ENCODE data around the gene SLC22A4. TPM values are rescaled to one million over a fixed set of nuclear protein-coding genes. Genes with fewer than 3 reads are reported as not detected.

Gene SLC22A4
- total RNA-seq, 1 donor from 2014 or later = 1.8 TPM

DNA sequence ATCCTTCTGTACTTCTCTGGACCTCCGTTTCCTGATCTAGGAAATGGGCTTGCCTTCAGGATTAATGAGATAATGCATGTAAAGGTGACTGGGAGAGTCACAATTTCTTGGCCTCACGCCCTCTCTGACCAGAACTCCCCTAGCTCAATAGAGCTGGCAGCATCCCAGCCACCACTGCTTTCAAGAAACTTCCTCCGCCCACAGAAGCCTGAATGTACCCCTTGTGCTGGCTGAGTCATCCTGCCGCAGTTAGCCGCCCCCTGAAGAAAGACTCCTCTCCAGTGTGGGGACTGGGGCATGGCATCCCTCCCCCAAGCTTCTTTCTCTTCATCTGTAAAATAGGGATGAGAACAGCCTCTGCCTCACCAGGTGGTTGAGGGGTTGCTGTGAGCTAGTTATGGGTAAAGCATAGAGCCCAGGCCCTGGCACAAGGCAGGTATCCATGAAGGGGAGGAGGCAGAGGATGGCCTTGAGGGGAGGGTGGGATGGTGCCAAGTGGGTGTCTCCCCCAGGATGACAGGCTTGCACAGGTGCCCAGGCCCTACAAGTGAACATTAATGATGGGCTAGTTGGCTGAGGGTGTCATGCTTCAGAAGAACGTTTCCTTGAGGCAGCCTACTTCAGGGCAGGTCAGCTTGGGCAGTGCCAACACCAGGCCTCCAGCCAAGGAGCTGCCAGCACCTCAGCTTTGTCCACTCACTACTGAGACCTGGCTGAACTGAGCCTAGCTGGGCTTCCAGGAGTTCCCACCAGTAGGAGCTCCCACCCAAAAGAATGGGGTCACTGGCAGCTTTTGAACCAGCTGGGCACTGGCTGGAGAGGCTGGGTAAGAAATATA is 33.3 kb upstream of the SLC22A4 start:
- TF ChIP-seq CTCF (IDR thresholded peaks at IDR 0.05; ENCODE audit: insufficient read depth, low read length, poor library complexity, severe bottlenecking) = no peak
- peaks cover 7% of the 10 kb centered on the region for H3K36me3 ChIP-seq (ENCODE audit: control insufficient read depth, insufficient read depth, low read length)
- DNase-seq (ENCODE audit: low read depth) = peak; percentile 88
- no peak overlapping the region for H3K4me3 ChIP-seq (ENCODE audit: low read depth, low read length)
- no peaks in the 10 kb centered on the region for H3K27me3 ChIP-seq (ENCODE audit: control insufficient read depth, insufficient read depth, low read length)

GRCh38 chr5:132261881-132262845 is 32.0 kb upstream of the SLC22A4 start:
- TF ChIP-seq CTCF (IDR thresholded peaks at IDR 0.05; ENCODE audit: insufficient read depth, low read length, poor library complexity, severe bottlenecking) = no peak
- Histone ChIP-seq H3K27me3 (ENCODE audit: control insufficient read depth, insufficient read depth, low read length) (no peaks in the 10 kb centered on the region), H3K4me3 (ENCODE audit: low read depth, low read length) (no peak overlapping the region), H3K36me3 (ENCODE audit: control insufficient read depth, insufficient read depth, low read length) (peaks cover 9% of the 10 kb centered on the region)
- no peak for DNase-seq (ENCODE audit: low read depth)

- Histone ChIP-seq H3K36me3 (ENCODE audit: control insufficient read depth, insufficient read depth, low read length) (peaks cover 13% of the 10 kb centered on the region), H3K27me3 (ENCODE audit: control insufficient read depth, insufficient read depth, low read length) (no peaks in the 10 kb centered on the region), H3K4me3 (ENCODE audit: low read depth, low read length) (no peak overlapping the region)
- DNase-seq (ENCODE audit: low read depth) = no peak
- no peak for TF ChIP-seq CTCF (IDR thresholded peaks at IDR 0.05; ENCODE audit: insufficient read depth, low read length, poor library complexity, severe bottlenecking)
Measured at GRCh38 chr5:132262882-132263547, 31.2 kb upstream of the SLC22A4 start.

DNA sequence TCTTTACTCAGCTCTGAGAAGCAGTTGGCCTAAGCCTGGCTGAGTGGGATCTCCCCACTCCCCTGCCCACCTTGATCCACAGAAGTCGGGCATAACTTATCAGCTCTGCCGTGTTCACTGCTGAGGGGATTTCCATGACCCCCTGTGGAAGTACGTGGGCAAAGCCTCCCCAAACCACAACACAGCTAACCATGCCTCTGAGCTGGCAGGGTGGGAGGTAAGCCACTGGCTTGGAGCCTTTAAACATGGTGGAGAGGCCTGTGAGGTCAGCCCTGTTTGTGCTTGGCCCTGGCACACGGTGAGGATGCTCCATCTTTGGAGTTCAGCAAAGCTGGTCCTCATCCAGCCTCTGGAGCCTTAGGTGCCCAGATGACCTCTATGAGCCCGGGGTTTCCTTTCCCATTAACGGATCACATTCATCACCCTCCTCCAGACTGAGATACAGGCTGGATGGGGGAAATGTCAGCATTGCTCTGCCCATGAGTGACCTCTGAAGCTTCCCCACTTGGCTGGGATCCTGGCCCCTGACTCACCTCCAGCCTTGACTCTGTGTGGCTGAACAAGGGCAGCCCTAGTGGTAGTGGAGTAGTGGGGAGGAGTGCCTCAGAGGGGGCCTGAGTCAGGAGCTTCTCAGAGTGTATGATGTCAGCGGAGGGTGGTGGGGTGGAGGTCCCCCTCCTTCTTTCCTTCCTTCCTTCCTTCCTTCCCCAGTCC is 30.5 kb upstream of the SLC22A4 start:
- no peak overlapping the region for H3K4me3 ChIP-seq (ENCODE audit: low read depth, low read length)
- peak; percentile 81 for DNase-seq (ENCODE audit: low read depth)
- no peak for TF ChIP-seq CTCF (IDR thresholded peaks at IDR 0.05; ENCODE audit: insufficient read depth, low read length, poor library complexity, severe bottlenecking)
- no peaks in the 10 kb centered on the region for H3K27me3 ChIP-seq (ENCODE audit: control insufficient read depth, insufficient read depth, low read length)
- H3K36me3 ChIP-seq (ENCODE audit: control insufficient read depth, insufficient read depth, low read length) = peaks cover 13% of the 10 kb centered on the region

DNA sequence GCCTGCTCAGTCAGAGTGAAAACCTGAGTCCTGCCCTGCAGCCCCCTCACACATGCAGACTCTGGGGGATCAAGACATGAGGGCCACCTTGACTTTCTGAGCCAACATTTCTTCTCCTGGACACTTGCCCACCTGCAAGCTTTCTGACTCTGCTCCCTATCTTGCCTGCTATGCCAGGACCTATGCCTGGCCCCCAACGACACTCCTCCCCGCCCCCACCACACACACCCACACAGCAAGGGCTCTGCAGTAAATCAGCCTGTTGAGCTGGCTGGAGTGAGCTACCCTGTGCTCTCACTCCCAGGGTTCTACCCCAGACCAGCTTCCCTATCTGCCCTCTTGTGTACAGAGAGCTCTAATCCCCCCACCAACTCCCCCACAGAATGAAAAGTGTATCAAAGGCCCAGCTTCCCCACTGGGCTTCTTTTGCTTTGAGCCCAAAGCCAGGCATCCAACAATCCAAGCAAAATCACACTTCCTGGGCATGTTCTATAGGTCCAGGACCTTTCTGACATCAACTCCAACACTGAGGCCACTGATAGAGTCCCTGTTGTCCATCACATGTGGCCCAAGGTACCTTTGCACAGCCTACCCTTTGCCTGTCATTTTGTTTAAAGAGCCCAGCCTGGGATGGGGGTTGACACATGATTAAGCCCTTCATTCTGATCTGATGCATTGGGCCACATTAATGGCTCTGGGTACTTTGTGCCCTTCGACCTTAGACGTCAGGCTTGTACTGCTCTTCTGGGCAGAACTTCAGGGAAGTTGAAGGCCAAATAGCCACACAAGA is 29.5 kb upstream of the SLC22A4 start:
- H3K4me3 ChIP-seq (ENCODE audit: low read depth, low read length) = no peak overlapping the region
- H3K36me3 ChIP-seq (ENCODE audit: control insufficient read depth, insufficient read depth, low read length) = peaks cover 13% of the 10 kb centered on the region
- H3K27me3 ChIP-seq (ENCODE audit: control insufficient read depth, insufficient read depth, low read length) = no peaks in the 10 kb centered on the region
- no peak for TF ChIP-seq CTCF (IDR thresholded peaks at IDR 0.05; ENCODE audit: insufficient read depth, low read length, poor library complexity, severe bottlenecking)
- no peak for DNase-seq (ENCODE audit: low read depth)
